Caco-2 (cell line): ENCODE measurements around the gene PRXL2B. TPM values are rescaled to one million over a fixed set of nuclear protein-coding genes. Genes with fewer than 3 reads are reported as not detected.

Experiments
- BruUV-seq: library from RNA; stranded (reverse); fragments of 400-500 nt; replicated peaks from 2 replicates; lab custom pipeline; 2021; lab: Mats Ljungman, UMichigan
- CTCF ChIA-PET: fragments of 300-600 bp; sonication (Branson Sonifier 250); formaldehyde crosslinking; loops from one replicate; lab custom pipeline; 2022; ENCODE audit warnings: antibody characterized with exemption; lab: Charles Lee
- POLR2A ChIA-PET: fragments of 300-600 bp; sonication (Branson Sonifier 250); formaldehyde crosslinking; loops from one replicate; lab custom pipeline; 2022; ENCODE audit warnings: antibody characterized with exemption; lab: Charles Lee
- DNase-seq, 2 experiments: peaks; one replicate each; pipeline versions ENCODE4 v3.0.0 to v3.0.0-alpha.2; 2020 to 2022
- H3K27me3 ChIP-seq: replicated peaks from 2 replicates; pipeline ENCODE4 v1.6.0; 2011; ENCODE audit warnings: low read length; ENCODE audit not compliant: control insufficient read depth, insufficient read depth
- H3K36me3 ChIP-seq: 2 replicates; pipeline ENCODE4 v1.5.1; 2011; ENCODE audit warnings: low read length; ENCODE audit not compliant: control insufficient read depth, insufficient read depth
- H3K4me1 ChIP-seq: fragments of 250-450 bp; sonication (Bioruptor Pico); 2 replicates; pipeline ENCODE4 v1.5.1; 2020; ENCODE audit warnings: mild to moderate bottlenecking
- H3K4me3 ChIP-seq: 2 replicates; pipeline ENCODE4 v1.5.1; 2011; ENCODE audit warnings: low read depth, mild to moderate bottlenecking, control low read depth, low read length
- H3K9me3 ChIP-seq: fragments of 250-450 bp; sonication (Bioruptor Pico); 2 replicates; pipeline ENCODE4 v1.5.1; 2020; ENCODE audit warnings: mild to moderate bottlenecking, moderate library complexity
- H3K27ac Mint-ChIP-seq: one replicate; pipeline ENCODE4 v1.8.0; 2022; ENCODE audit warnings: mixed read lengths; ENCODE audit not compliant: unreplicated experiment
- H3K27me3 Mint-ChIP-seq: one replicate; pipeline ENCODE4 v1.8.0; 2022; ENCODE audit warnings: mixed read lengths; ENCODE audit not compliant: insufficient read depth, unreplicated experiment
- H3K36me3 Mint-ChIP-seq: one replicate; pipeline ENCODE4 v1.8.0; 2022; ENCODE audit warnings: mild to moderate bottlenecking, mixed read lengths; ENCODE audit not compliant: insufficient read depth, unreplicated experiment
- H3K4me1 Mint-ChIP-seq: one replicate; pipeline ENCODE4 v1.8.0; 2022; ENCODE audit warnings: low read depth, mixed read lengths; ENCODE audit not compliant: unreplicated experiment
- H3K4me3 Mint-ChIP-seq: one replicate; pipeline ENCODE4 v1.8.0; 2022; ENCODE audit warnings: mild to moderate bottlenecking, moderate library complexity, mixed read lengths; ENCODE audit not compliant: unreplicated experiment
- H3K9me3 Mint-ChIP-seq: one replicate; pipeline ENCODE4 v1.8.0; 2022; ENCODE audit warnings: mixed read lengths; ENCODE audit not compliant: unreplicated experiment
- CTCF ChIP-seq, 2 experiments: fragments of 200-600 bp in 1 of 2; IDR thresholded peaks; 1 replicate in 1 of 2; 2 replicates in 1 of 2; pipeline versions ENCODE4 v1.5.1 to v1.8.0; 2011 to 2022; ENCODE audit warnings: antibody characterized with exemption in 1 of 2, control low read depth in 1 of 2, inconsistent platforms in 1 of 2, low read depth in 1 of 2, low read length in 1 of 2, mild to moderate bottlenecking in 1 of 2, moderate library complexity in 1 of 2; ENCODE audit not compliant: insufficient read depth in 1 of 2, severe bottlenecking in 1 of 2, unreplicated experiment in 1 of 2
- intact Hi-C: fragments of 100-400 bp; cut with micrococcal nuclease; formaldehyde crosslinking; loops from one replicate; pipeline ENCODE4 v1.10.0; 2022; ENCODE audit not compliant: unreplicated experiment
- total RNA-seq: library from RNA; stranded (reverse); gene quantifications from 2 replicates; pipeline ENCODE4 v1.2.3, GENCODE V29; 2022

PRXL2B gene
- total RNA-seq, 1 experiment from 2014 or later, result 16.2 TPM

- no peak overlapping the region for H3K4me3 Mint-ChIP-seq
- peaks cover 6% of the 10 kb centered on the region for H3K36me3 Mint-ChIP-seq
- POLR2A ChIA-PET, result no interaction called here
- intact Hi-C loops, result no loop called here
- Histone ChIP-seq H3K36me3 (no peaks in the 10 kb centered on the region), H3K4me3 (no peak overlapping the region), H3K27me3 (no peaks in the 10 kb centered on the region), H3K4me1 (peaks cover 1% of the 10 kb centered on the region; the same call in 1 of the 2 replicates), H3K9me3 (no peaks in the 10 kb centered on the region)
- DNase-seq, result no peak
- BruUV-seq, result no TSS peak
- peaks cover 16% of the 10 kb centered on the region for H3K9me3 Mint-ChIP-seq
- H3K27ac Mint-ChIP-seq, result no peak overlapping the region
- H3K4me1 Mint-ChIP-seq, result no peaks in the 10 kb centered on the region
- no peak for TF ChIP-seq CTCF (IDR thresholded peaks at IDR 0.05; ENCODE audit: insufficient read depth in 1 of 2, low read depth in 1 of 2, low read length in 1 of 2, severe bottlenecking in 1 of 2, unreplicated experiment in 1 of 2)
- CTCF ChIA-PET, result no interaction called here
- no peaks in the 10 kb centered on the region for H3K27me3 Mint-ChIP-seq
Observed at GRCh38 chr1:2570332-2570731, 16.2 kb upstream of the PRXL2B start.

GRCh38 chr1:2571348-2571747 is 15.2 kb upstream of the PRXL2B start:
- ChIA-PET CTCF (interaction anchor here (0.7 kb wide), 1 partner anchor 14 kb away, joined by 3 read pairs; no protein-coding TSS in a partner anchor), POLR2A (no interaction called here)
- H3K36me3 Mint-ChIP-seq, result peaks cover 6% of the 10 kb centered on the region
- no peaks in the 10 kb centered on the region for H3K4me1 Mint-ChIP-seq
- H3K4me3 Mint-ChIP-seq, result no peak overlapping the region
- H3K36me3 ChIP-seq, result no peaks in the 10 kb centered on the region
- H3K4me1 ChIP-seq, result peaks cover 11% of the 10 kb centered on the region; the same call in 1 of the 2 replicates
- no TSS peak for BruUV-seq
- H3K9me3 Mint-ChIP-seq, result peaks cover 16% of the 10 kb centered on the region
- no peaks in the 10 kb centered on the region for H3K27me3 Mint-ChIP-seq
- H3K27ac Mint-ChIP-seq, result no peak overlapping the region
- intact Hi-C loops, result no loop called here
- H3K4me3 ChIP-seq, result no peak overlapping the region
- no peak for TF ChIP-seq CTCF (IDR thresholded peaks at IDR 0.05; ENCODE audit: insufficient read depth in 1 of 2, low read depth in 1 of 2, low read length in 1 of 2, severe bottlenecking in 1 of 2, unreplicated experiment in 1 of 2)
- no peaks in the 10 kb centered on the region for H3K9me3 ChIP-seq
- DNase-seq, result no peak
- no peaks in the 10 kb centered on the region for H3K27me3 ChIP-seq

- no peaks in the 10 kb centered on the region for H3K27me3 Mint-ChIP-seq
- Histone ChIP-seq H3K27me3 (no peaks in the 10 kb centered on the region), H3K36me3 (no peaks in the 10 kb centered on the region), H3K9me3 (no peaks in the 10 kb centered on the region), H3K4me3 (no peak overlapping the region), H3K4me1 (peaks cover 12% of the 10 kb centered on the region; the same call in 1 of the 2 replicates)
- peaks cover 16% of the 10 kb centered on the region for H3K9me3 Mint-ChIP-seq
- CTCF ChIA-PET, result no interaction called here
- intact Hi-C loops, result no loop called here
- H3K4me1 Mint-ChIP-seq, result no peaks in the 10 kb centered on the region
- peaks cover 6% of the 10 kb centered on the region for H3K36me3 Mint-ChIP-seq
- H3K4me3 Mint-ChIP-seq, result no peak overlapping the region
- no peak overlapping the region for H3K27ac Mint-ChIP-seq
- no peak for TF ChIP-seq CTCF (IDR thresholded peaks at IDR 0.05; ENCODE audit: insufficient read depth in 1 of 2, low read depth in 1 of 2, low read length in 1 of 2, severe bottlenecking in 1 of 2, unreplicated experiment in 1 of 2)
- POLR2A ChIA-PET, result no interaction called here
- no TSS peak for BruUV-seq
- no peak for DNase-seq
Observed at GRCh38 chr1:2573250-2573920, 13.2 kb upstream of the PRXL2B start.
